OCI-LY7 (cell line): ENCODE results near the gene ARRB1. TPM values are rescaled to one million over a fixed set of nuclear protein-coding genes. Genes with fewer than 3 reads are reported as not detected.

ENCODE experiments used
- BruUV-seq: library from RNA; stranded (reverse); fragments of 400-500 nt; replicated peaks from 2 replicates; lab custom pipeline; 2021; lab: Mats Ljungman, UMichigan
- CTCF ChIA-PET: fragments of 300-600 bp; sonication (Branson Sonifier 250); formaldehyde crosslinking; loops from one replicate; lab custom pipeline; 2022; ENCODE audit warnings: antibody characterized with exemption; ENCODE audit not compliant: unreplicated experiment; lab: Charles Lee
- POLR2A ChIA-PET: fragments of 300-600 bp; sonication (Branson Sonifier 250); formaldehyde crosslinking; loops from one replicate; lab custom pipeline; 2022; ENCODE audit warnings: antibody characterized with exemption; lab: Charles Lee
- DNase-seq: peaks from one replicate; pipeline ENCODE4 v3.0.0-alpha.2; 2015; ENCODE audit warnings: low spot score
- H2AFZ ChIP-seq: fragments of 200-600 bp; sonication (generic), shearing (Covaris generic); 2 replicates; pipeline ENCODE4 v1.6.1; 2014; ENCODE audit warnings: mild to moderate bottlenecking, antibody characterized with exemption, low read length, moderate library complexity
- H3K27ac ChIP-seq: fragments of 200-600 bp; sonication (generic); 2 replicates; pipeline ENCODE4 v1.5.1; 2014; ENCODE audit warnings: mixed run types, low read depth, mild to moderate bottlenecking, moderate library complexity, low read length, inconsistent platforms; ENCODE audit not compliant: poor library complexity, severe bottlenecking
- H3K36me3 ChIP-seq: fragments of 200-600 bp; sonication (generic); 2 replicates; pipeline ENCODE4 v1.6.1; 2014; ENCODE audit warnings: mild to moderate bottlenecking, antibody characterized with exemption, low read length, moderate library complexity, mixed read lengths; ENCODE audit not compliant: insufficient read depth
- H3K4me1 ChIP-seq: fragments of 200-600 bp; sonication (generic); 2 replicates; pipeline ENCODE4 v1.5.1; 2014; ENCODE audit warnings: mild to moderate bottlenecking, low read length; ENCODE audit not compliant: insufficient read depth, poor library complexity, severe bottlenecking
- H3K4me2 ChIP-seq: fragments of 200-600 bp; sonication (generic); 2 replicates; pipeline ENCODE4 v1.6.1; 2014; ENCODE audit warnings: mild to moderate bottlenecking, low read length
- H3K4me3 ChIP-seq: fragments of 200-600 bp; sonication (generic); 2 replicates; pipeline ENCODE4 v1.5.1; 2014; ENCODE audit warnings: mild to moderate bottlenecking, low read depth, low read length; ENCODE audit not compliant: poor library complexity, severe bottlenecking
- H3K79me2 ChIP-seq: fragments of 200-600 bp; sonication (generic); 2 replicates; pipeline ENCODE4 v1.6.1; 2016; ENCODE audit warnings: low read depth, mild to moderate bottlenecking, low read length, moderate library complexity, mixed read lengths; ENCODE audit not compliant: insufficient read depth
- H3K9me2 ChIP-seq: fragments of 200-600 bp; sonication (generic); 2 replicates; pipeline ENCODE4 v1.6.1; 2016; ENCODE audit warnings: mild to moderate bottlenecking, low read length, mixed read lengths; ENCODE audit not compliant: insufficient read depth
- H3K9me3 ChIP-seq: fragments of 200-600 bp; sonication (generic); 2 replicates; pipeline ENCODE4 v1.6.1; 2014; ENCODE audit warnings: mild to moderate bottlenecking, mixed run types, low read length, mixed read lengths
- H4K20me1 ChIP-seq: fragments of 200-600 bp; sonication (generic); 2 replicates; pipeline ENCODE4 v1.6.1; 2014; ENCODE audit warnings: mild to moderate bottlenecking, antibody characterized with exemption, low read length, moderate library complexity, mixed read lengths; ENCODE audit not compliant: insufficient read depth
- CTCF ChIP-seq: fragments of 200-600 bp; sonication (generic); conservative IDR thresholded peaks from 2 replicates; pipeline ENCODE4 v1.5.1; 2014; ENCODE audit warnings: mild to moderate bottlenecking, antibody characterized with exemption, low read length, moderate library complexity, mixed read lengths
- EZH2phosphoT487 ChIP-seq: fragments of 200-600 bp; sonication (generic); IDR thresholded peaks from 2 replicates; pipeline ENCODE4 v1.6.1; 2018; ENCODE audit warnings: low read depth, borderline replicate concordance, mild to moderate bottlenecking, mixed run types, antibody characterized with exemption, low read length, moderate library complexity, mixed read lengths
- intact Hi-C: fragments of 100-400 bp; cut with micrococcal nuclease; formaldehyde crosslinking; loops from one replicate; pipeline ENCODE4 v1.10.0; 2022; ENCODE audit not compliant: unreplicated experiment
- total RNA-seq, 2 experiments: library from RNA; depleted of rRNA in 1 of 2; stranded (reverse); fragments of >200 nt in 1 of 2; shearing (Covaris generic) in 1 of 2; gene quantifications; 2 replicates each; pipeline ENCODE4 v1.2.3, GENCODE V29; 2014 to 2022

The ARRB1 gene
- total RNA-seq, 2 experiments from 2014 or later, result not detected

GRCh38 chr11:75325713-75326438 lies 25.6 kb downstream of the ARRB1 start:
- Histone ChIP-seq H3K79me2 (no peaks in the 10 kb centered on the region), H3K9me3 (no peaks in the 10 kb centered on the region), H3K27ac (no peak overlapping the region), H4K20me1 (no peaks in the 10 kb centered on the region), H3K9me2 (no peaks in the 10 kb centered on the region), H3K36me3 (no peaks in the 10 kb centered on the region), H3K4me3 (no peak overlapping the region), H3K4me2 (no peak overlapping the region), H2AFZ (no peak overlapping the region), H3K4me1 (peaks cover 5% of the 10 kb centered on the region)
- CTCF ChIA-PET, result no interaction called here
- POLR2A ChIA-PET, result interaction anchor here (0.6 kb wide), 1 partner anchor 53 kb away, joined by 3 read pairs; no protein-coding TSS in a partner anchor
- no TSS peak for BruUV-seq
- intact Hi-C loops, result no loop called here
- TF ChIP-seq CTCF (no peak), EZH2phosphoT487 (no peak)
- DNase-seq, result no peak

- CTCF ChIA-PET, result no interaction called here
- DNase-seq, result no peak
- intact Hi-C loops, result no loop called here
- Histone ChIP-seq H3K9me2 (no peaks in the 10 kb centered on the region), H3K4me2 (no peak overlapping the region), H3K27ac (no peak overlapping the region), H3K9me3 (no peaks in the 10 kb centered on the region), H3K4me3 (no peak overlapping the region), H2AFZ (no peak overlapping the region), H3K36me3 (no peaks in the 10 kb centered on the region), H3K79me2 (no peaks in the 10 kb centered on the region), H3K4me1 (peaks cover 5% of the 10 kb centered on the region), H4K20me1 (no peaks in the 10 kb centered on the region)
- POLR2A ChIA-PET, result interaction anchor here (0.7 kb wide), 1 partner anchor 364 kb away, joined by 3 read pairs; no protein-coding TSS in a partner anchor
- no TSS peak for BruUV-seq
- TF ChIP-seq CTCF, result no peak
These were observed 26.7 kb downstream of the ARRB1 start for GRCh38 chr11:75324740-75325139.

GRCh38 chr11:75324189-75324588 lies 27.3 kb downstream of the ARRB1 start:
- Histone ChIP-seq H2AFZ (no peak overlapping the region), H3K9me2 (no peaks in the 10 kb centered on the region), H3K27ac (no peak overlapping the region), H3K4me3 (no peak overlapping the region), H4K20me1 (no peaks in the 10 kb centered on the region), H3K9me3 (no peaks in the 10 kb centered on the region), H3K4me2 (no peak overlapping the region), H3K36me3 (no peaks in the 10 kb centered on the region), H3K79me2 (no peaks in the 10 kb centered on the region), H3K4me1 (peaks cover 5% of the 10 kb centered on the region)
- no TSS peak for BruUV-seq
- intact Hi-C loops, result no loop called here
- DNase-seq, result no peak
- CTCF ChIA-PET, result no interaction called here
- TF ChIP-seq CTCF (no peak), EZH2phosphoT487 (no peak)
- POLR2A ChIA-PET, result interaction anchor here (0.7 kb wide), 1 partner anchor 365 kb away, joined by 3 read pairs; no protein-coding TSS in a partner anchor
